RPMI7951 (cell line): Measurements from ENCODE around the gene TMEM94. TPM values are rescaled to one million over a fixed set of nuclear protein-coding genes. Genes with fewer than 3 reads are reported as not detected.
A peak's percentile ranks its signal among the peaks of the same experiment; 100 is the strongest.

Source experiments
- DNase-seq: peaks from one replicate; pipeline ENCODE4 v3.0.0-alpha.2; 2012; ENCODE audit warnings: low read depth
- total RNA-seq: library from RNA; depleted of rRNA; stranded (reverse); fragments of >200 nt; shearing (Covaris generic); gene quantifications from 2 replicates; pipeline ENCODE4 v1.2.3, GENCODE V29; 2014; rRNA removed

TMEM94 gene
- total RNA-seq, 1 experiment from 2014 or later: 12.1 TPM

DNA sequence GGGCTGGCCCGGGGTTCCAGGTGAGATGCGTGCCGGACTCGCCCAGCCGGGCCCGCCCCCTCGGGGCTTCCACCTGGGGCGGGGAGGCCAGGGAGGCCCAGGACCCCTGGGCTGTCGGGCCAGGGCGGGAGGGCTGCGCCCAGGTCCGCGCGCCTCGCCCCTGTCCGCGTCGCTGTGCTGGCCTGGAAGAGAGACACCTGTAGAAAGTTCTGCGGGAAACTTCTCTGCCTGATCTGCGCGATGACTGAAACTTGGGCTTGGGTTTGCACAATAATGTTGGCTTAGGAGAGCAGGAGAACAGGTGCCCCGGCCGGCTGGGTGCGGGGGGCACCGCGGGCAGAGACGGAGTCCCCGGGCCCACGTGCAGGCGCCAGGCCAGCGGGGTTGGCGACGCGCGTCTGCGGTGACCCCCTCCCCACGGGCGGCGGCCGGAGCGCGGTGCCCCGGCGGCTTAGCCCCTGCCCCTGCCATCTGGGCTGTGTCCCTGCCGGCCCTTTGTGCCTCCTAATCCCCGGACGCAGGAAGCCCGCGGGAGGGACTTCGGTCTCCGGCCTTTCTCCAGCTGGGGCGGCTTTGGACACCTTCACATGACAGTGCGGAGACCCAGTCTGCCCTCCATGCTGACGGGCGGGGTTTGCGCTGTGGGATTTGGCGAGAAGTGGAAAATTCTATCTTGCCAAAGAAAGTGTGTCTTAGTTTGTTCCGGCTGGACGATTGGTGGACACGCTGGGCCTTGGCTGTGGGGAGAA, 69.5 kb downstream of the TMEM94 start:
- no peak for DNase-seq

DNA sequence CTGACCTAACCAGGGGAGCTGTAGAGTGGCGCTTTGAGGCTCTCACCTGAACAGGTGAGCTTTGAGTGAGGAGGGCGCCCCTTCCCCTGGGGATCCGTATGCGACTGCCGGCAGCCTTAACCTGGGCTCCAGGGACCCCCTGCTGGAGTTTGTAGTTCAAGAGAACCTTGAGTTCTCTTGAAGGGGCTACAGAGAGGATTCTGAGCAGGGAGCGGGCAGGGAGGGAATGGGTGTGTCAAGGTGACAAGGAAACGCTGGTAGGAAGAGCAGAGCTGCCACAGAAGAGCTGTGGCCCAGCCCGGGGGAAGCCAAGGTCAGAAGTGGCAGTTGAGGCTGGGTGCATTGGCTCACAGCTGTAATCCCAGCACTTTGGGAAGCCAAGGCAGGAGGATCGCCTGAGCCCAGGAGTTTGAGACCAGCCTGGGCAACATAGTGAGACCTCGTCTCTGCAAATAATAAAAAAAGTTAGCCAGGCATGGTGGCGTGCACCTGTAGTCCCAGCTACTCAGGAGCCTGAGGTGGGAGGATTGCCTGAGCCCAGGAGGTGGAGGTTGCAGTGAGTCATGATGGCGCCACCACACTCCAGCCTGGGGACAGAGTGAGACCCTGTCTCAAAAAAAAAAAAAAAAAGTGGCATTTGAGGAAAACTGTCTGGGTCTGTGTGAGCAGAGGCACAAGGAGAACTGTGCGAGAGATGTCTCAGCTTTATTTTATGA, 70.3 kb downstream of the TMEM94 start:
- DNase-seq: no peak

DNA sequence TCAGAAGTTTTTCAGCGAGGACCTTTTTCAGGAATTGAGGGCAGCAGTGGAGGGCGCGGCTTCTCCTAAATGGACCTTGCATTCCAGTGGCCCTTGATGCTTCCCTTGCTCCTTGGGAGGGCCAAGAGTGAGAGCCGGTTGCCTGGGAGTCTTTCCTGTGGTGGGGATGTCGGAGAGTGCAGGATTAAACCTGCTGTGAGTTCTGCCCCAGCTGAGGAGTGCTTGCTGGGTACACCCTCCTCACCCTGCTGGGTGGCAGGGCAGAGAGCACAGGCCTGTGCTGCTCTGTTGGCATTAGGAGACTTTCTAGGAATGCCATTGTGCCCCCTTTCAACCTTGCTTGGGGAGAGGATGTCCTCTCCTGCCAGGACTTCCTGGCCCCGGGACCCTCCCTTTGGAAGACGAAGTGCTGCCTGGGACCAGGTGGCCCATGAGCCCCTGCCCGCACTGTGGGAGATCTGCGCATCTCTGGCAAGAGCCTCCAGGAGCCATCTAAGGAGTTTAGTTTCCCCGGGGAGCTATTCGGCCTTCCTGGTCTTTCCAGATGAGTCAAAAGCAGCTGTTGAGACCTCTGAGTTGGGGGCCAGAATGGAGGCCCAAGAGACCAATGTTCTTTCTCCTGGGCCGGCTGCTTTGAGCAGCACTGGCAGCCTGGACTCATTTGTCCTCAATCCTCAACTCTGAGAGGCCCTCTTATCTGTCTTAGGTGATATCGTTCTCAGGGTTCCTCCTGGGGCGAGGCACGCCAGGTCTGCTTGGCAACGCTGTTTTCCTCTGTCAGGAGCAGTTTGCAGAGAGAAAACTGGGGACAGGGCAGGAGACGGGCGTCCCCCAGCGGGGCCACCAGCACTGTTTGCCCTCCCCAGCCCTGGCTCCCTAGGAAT, 74.6 kb downstream of the TMEM94 start:
- DNase-seq: no peak

DNA sequence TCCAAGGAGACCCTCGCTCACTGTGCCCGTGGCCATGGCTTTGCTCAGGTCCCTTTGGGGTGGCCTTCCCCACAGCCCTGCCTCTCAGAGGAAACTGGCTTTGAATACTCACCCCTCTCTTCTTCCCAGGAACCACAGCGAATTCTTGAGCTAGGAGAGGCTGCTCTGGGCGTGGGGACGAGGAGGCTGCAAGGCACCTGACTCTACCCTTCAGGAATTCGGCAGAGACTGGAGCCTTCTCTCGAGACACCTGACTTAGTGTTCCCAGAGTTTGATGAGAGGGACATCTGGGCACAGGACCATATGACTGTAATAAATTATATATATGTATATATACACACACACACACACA, 75.3 kb downstream of the TMEM94 start:
- no peak for DNase-seq

DNA sequence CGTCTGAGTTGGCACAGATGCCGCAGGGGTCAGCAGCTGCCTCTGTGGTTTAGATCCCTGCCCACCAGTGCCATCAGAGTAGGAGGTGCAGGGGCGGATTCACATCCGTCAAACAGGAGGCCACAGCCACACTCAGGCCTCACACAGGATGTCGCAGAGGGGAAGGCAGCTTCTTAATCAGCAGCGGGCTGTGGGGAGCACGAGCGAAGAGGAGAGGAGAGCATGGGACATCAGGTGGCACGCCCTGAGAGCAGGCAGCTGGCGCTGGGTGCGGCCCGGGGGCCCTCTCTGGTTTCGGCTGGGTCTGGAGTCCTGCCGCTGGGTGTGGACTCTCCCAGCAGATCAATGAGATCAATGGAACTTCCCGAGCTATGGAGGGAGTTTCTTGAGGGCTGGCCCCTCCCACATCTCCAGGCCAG, 78.7 kb downstream of the TMEM94 start:
- no peak for DNase-seq

DNA sequence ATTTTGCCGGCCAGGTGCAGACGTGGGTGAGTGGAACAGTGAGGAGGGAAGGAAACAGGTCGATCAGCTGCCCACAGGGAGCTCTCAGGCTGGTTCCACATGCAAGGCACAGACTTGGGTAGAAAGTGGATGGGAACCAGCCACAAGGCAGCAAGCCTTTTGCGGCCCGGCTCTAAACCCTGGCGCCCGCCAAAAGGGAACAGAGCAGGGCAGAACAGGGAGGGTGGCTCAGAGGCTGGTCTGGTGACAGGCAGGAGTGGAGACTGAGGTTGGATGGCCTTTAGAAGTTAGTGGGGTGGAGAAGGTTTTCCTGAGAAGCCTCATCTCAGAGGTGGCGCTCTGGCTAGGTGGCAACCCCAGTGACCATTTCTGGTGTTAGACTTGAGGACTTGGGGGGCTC, 79.4 kb downstream of the TMEM94 start:
- DNase-seq: no peak

DNA sequence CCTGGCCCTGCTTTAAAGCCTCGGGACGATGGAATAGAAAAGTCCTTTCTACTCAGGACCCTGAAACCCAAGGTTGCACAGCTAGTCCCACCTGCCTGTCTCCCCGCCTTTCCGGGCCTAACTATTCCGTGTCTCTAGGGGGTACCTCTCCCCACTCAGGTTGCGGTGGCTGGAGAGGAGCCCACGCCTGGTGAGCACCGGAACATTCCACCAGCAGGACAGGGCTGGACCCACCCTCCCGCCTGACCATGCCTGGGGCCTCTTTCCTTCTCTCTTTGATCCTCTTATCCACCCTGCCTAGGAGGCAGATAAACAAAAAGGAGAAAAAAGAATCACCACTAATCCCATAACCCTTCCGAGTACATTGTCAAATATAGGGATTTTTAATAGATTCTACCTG, 79.9 kb downstream of the TMEM94 start:
- no peak for DNase-seq

DNA sequence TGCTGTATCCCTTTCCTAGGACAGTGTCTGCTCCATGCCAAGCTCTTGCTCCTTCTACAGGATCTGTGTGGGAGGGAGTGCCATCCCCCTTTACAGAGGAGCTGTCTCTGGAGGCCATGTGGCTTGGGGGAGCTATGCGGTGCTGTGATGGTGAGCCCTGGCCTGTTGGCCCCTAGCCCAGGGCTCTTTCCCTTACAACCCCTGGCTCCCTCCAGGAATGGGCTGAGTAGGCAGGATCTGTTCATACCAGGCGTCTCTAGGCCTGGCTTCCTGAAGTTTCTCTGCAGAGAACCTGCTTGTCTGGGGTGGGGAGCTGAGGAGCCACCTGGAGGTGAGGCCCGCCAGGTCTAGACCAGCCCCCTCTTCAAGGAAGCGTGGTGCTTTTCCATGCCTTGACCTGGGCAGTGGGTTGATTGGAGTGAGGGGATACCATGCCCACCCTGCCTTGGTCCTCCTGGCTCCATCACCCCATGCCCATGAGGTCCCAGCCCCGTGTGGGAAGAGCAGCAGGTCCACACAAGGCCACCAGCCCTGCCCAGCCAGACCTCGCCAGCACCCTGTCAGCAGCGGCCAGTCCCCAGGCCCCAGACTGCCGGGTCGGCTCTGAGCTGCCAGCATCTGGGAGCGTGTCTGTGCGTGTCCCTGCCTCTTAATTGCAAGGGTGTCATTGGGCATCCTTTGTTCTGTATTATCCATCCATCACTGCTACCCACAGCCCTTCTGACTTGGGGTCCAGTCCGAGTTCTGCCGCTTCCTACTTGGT, 83.7 kb downstream of the TMEM94 start:
- DNase-seq: peak; percentile 21

DNA sequence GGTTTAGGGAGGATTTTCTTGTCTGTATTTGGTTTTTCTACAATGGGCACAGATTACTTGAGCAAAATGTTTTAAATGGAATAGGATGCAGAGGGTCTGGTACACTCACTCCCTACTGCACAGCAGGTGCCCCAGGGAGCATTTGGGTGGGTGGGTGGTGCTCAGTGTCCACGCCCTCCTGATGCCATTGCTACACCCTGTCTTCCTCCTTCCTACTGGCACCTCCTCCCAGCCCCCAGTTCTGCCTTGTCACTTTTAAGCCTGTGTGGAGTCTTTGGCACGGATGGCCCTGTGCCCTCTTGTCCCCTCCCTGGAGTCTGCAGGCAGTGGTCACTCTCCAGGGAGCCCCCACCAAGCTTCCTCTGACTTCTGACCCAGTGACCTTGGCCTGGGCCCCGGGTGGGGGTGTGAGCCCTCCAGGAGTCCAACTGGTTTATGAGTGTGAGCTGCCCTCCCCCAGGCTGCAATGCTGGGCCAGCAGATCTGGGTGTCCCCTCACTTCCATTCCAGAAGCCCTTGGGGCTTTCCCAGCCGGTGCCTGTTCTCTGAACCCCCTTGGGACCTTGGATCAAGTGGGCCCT, 84.6 kb downstream of the TMEM94 start:
- no peak for DNase-seq

DNA sequence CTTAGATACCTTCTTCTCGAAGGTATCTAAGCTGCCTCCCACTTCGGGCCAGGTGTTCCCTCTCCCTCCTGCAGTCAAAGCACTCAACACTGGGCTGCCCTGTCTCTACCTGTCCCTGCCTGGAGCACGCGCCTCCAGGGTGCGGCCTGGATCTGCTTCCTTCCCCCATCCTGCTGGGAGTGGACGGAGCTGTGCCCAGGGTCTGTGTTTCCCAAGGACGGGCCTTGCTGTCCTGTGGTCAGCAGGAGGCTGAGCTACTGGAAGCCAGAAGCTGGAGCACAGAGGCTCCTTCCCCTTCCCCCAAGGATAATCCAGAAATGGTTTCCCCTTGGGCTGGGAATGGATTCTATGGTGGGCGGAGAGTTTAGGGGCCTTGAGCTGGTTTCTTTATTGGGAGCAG, 85.8 kb downstream of the TMEM94 start:
- no peak for DNase-seq

DNA sequence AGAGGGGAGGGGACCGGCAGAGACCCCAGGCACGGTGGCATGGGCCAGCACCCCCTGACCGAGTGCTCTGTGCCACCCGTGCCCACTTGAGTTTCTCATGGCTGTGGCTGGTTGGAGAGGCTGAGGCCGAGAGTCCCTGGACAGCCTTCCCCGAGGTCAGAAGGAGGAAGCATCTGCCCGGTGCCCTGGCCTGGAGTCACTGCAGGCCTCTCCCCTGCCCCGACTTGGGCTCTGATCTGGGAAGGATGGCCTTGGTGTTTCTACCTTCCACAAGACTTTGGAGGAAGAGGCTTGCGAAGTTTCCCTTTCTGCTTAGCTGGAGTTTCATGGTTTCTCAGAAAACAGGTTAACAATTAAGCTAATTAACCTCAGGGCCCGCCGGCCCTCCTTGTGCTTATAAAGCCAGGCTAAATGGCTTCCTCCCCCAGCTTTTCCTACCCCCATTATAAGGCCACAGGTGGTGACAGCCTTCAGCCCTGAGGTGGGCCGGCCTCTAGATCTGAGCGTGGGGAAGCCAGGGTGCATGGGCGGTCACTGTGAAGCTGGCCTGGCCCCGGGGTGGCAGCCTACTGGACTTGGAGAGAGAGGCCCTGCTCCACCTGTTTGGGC, 86.4 kb downstream of the TMEM94 start:
- no peak for DNase-seq

DNA sequence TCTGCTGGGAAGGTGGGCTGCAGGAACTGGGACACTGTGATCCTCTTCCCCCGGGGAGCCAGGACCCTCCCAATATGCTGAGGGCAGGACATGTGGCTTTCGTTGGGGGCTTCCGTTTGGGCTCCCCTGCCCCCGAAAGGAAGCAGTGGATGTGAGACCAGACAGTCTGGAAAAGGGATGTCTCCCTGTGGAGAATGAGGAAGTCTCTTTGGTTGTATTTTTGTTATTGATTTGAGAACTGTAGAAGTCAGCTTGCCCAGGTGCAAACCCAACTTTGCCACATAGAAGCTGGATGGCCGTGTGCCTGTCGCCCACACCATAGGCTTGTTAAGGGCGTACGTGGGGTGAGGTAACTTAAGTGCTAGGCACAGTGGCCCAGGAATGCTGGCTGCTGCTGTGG, 87.8 kb downstream of the TMEM94 start:
- DNase-seq: no peak

DNA sequence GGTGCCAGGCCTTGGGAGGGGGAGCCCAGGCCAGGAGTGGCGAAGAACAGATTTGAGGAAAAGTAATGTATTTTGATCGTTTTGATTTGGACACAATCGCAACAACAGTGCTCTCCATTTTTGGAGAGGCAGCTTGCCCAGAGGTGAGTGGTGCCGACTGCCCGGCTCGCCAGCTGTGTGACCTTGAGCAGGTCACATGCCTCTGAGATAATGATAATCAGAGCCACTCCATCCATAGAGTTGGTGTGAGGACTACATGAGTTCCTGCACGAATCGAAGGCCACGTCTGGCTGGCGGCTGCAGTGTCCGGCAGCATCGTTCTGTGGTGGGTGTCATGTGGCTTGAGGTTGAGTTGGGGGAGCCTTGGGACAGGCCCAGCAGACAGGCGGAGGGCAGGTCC, 89.7 kb downstream of the TMEM94 start:
- no peak for DNase-seq

DNA sequence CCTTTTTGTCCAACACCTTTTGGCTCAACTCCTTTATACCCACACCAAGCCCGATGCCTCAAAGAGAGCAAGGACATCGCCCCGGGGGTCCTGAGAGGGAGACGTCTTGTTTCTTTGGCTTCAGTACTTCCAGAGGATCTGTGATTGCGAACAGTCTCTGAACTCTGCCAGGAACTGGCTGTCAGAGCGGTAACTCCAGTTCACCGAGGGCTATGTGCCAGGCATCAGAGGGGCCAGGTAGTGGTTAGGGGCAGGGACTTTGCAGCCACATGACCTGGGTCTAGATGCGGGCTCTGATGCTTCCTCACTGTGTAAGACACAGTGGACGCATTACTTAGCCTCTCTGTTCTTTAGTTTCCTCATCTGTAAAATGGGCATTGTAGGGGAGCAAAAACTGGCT, 90.7 kb downstream of the TMEM94 start:
- no peak for DNase-seq

DNA sequence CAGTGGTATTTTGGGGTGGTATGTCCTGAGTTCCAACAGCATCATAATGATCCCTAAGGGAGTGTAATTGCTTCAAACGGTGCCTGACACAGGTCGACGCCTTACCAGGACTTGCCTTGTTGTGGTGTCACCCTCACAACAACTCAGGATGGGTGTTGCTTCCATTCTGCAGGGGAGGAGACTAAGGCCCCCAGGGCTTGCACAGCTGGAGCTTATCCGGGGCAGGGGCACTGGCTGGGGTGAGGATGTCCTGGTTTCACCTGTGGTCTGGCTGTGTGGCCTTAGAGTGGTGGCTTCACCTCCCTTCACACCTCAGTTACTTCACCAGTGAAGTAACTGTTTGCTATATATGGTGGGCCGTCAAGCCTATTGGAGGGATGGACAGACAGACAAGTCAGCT, 92.4 kb downstream of the TMEM94 start:
- DNase-seq: no peak

Other genes starting within 250 kb of the TMEM94 start
- gene GGA3, start 195.0 kb upstream of the TMEM94 start, total RNA-seq: 6.4 and 8.4 TPM in 2 replicates
- gene MRPS7, start 194.8 kb upstream of the TMEM94 start, total RNA-seq: 54.8 and 58.2 TPM in 2 replicates
- gene MIF4GD, start 185.4 kb upstream of the TMEM94 start, total RNA-seq: 7.4 and 9.3 TPM in 2 replicates
- gene SLC25A19, start 167.2 kb upstream of the TMEM94 start, total RNA-seq: 7.3 and 7.9 TPM in 2 replicates
- 75.1 and 82.3 TPM in 2 replicates for gene GRB2, start 51.0 kb upstream of the TMEM94 start, total RNA-seq
- gene CASKIN2, start 58.9 kb downstream of the TMEM94 start, total RNA-seq: 4.2 and 5.5 TPM in 2 replicates
- 11.2 and 11.9 TPM in 2 replicates for gene TSEN54, start 59.9 kb downstream of the TMEM94 start, total RNA-seq
- 0.49 and 1.2 TPM in 2 replicates for gene LLGL2, start 69.1 kb downstream of the TMEM94 start, total RNA-seq
- gene MYO15B, start 131.2 kb downstream of the TMEM94 start, total RNA-seq: under 0.01 TPM in 1 of 2 replicates, not detected in the other
- gene SMIM5, start 176.8 kb downstream of the TMEM94 start, total RNA-seq: not detected in 2 replicates
- gene RECQL5, start 210.5 kb downstream of the TMEM94 start, total RNA-seq: 6.0 and 9.6 TPM in 2 replicates
- gene SAP30BP, start 210.7 kb downstream of the TMEM94 start, total RNA-seq: 68.9 and 81.3 TPM in 2 replicates